Measurements from ENCODE around the gene RNF169.

DNA sequence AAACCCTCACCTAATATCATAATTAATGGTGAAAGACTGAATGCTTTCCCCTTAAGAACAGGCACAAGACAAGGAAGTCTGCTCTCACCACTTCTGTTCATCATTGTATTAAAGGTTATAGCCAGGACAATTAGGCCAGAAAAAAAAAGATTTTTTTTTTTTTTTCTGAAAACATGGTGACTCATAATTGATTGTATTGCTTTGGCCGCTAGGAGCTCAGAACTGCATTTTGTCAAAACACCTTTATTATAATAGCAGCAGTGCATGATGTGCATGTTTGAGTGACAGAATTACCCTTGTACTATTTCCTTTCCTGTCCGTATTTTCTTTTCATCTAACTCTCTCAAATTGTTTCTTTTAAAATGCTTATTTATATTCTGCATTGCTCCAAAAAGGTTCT lies 98.1 kb downstream of the RNF169 start:
- TF ChIP-seq CTCF (IDR thresholded peaks at IDR 0.05) (no peak), POLR2AphosphoS5 (IDR thresholded peaks at IDR 0.05) (no peak), POLR2A (IDR thresholded peaks at IDR 0.05) (no peak), EP300 (IDR thresholded peaks at IDR 0.05) (no peak)
